NT2/D1 (cell line): ENCODE measurements around the gene RANBP10.

Source experiments
- SUZ12 ChIP-seq: IDR thresholded peaks from 2 replicates; pipeline ENCODE4 v1.6.1; 2011; ENCODE audit not compliant: insufficient read length, insufficient read depth; ENCODE audit errors: extremely low read depth
- ZNF274 ChIP-seq: IDR thresholded peaks from 2 replicates; pipeline ENCODE4 v1.6.1; 2011; ENCODE audit warnings: mild to moderate bottlenecking, low read depth, low read length

- TF ChIP-seq ZNF274 = no peak
- no peak for TF ChIP-seq SUZ12
Measured at GRCh38 chr16:67833415-67834241, 27.3 kb upstream of the RANBP10 start.
